Ovary (tissue), 3 donors: ENCODE data around the gene GPLD1.

Experiments
- EP300 ChIP-seq: sonication (generic); formaldehyde crosslinking; IDR thresholded peaks from one replicate; pipeline ENCODE4 v1.6.1; 2017; ENCODE audit warnings: antibody characterized with exemption
- POLR2A ChIP-seq: fragments of 450-650 bp; IDR thresholded peaks from one replicate; pipeline ENCODE4 v1.6.1; 2017; ENCODE audit warnings: antibody characterized with exemption, mild to moderate bottlenecking, moderate library complexity
- TF ChIP-seq, protein P1 (sequence below), 3 donors: fragments of 450-650 bp in 2 of 3; fragments of 200-600 bp in 1 of 3; IDR thresholded peaks; one replicate each; pipeline versions ENCODE4 v1.5.1 to v1.8.0; 2016 to 2022; ENCODE audit warnings: antibody characterized with exemption in 3 of 3, mild to moderate bottlenecking in 1 of 3
- donor health status: DM: no; HTN: no; CAD: no.

DNA sequence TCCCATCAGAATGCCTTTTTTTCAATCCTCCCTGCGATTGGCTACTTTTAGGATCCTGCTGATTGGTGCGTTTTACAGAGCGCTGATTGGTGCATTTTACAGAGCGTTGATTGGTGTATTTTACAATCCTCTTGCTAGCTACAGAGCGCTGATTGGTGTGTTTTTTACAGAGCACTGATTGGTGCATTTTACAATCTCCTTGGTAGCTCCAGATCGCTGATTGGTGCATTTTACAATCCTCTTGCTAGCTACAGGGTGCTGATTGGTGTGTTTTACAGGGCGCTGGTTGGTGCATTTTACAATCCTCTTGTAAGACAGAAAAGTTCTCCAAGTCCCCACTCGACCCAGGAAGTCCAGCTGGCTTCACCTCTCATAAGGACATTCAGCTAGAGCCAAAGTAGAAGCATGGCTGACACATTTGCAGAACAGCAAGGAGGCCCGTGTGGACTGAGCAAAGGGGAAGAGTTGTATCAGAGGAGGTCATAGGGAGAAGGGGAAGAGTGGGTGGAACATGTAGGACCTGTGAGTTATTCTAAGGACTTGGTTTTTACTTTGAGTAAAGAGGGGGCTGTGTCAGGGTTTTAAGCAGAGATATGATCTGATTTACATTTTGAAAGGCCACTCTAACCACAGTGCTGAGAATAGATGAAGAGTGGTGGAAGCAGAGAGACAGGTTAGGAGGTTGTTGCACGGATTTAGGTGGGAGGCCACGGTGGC, 8.0 kb upstream of the GPLD1 start:
- TF ChIP-seq, protein P1, sequence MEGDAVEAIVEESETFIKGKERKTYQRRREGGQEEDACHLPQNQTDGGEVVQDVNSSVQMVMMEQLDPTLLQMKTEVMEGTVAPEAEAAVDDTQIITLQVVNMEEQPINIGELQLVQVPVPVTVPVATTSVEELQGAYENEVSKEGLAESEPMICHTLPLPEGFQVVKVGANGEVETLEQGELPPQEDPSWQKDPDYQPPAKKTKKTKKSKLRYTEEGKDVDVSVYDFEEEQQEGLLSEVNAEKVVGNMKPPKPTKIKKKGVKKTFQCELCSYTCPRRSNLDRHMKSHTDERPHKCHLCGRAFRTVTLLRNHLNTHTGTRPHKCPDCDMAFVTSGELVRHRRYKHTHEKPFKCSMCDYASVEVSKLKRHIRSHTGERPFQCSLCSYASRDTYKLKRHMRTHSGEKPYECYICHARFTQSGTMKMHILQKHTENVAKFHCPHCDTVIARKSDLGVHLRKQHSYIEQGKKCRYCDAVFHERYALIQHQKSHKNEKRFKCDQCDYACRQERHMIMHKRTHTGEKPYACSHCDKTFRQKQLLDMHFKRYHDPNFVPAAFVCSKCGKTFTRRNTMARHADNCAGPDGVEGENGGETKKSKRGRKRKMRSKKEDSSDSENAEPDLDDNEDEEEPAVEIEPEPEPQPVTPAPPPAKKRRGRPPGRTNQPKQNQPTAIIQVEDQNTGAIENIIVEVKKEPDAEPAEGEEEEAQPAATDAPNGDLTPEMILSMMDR (IDR thresholded peaks at IDR 0.05), result no peak
- no peak for TF ChIP-seq POLR2A
- no peak for TF ChIP-seq EP300
